HEK293 (cell line): ENCODE data around the gene MACROD1.

Experiments used
- YY2 ChIP-seq: fragments of 450-650 bp; formaldehyde crosslinking; IDR thresholded peaks from 2 replicates; pipeline ENCODE4 v1.5.1; 2016; ENCODE audit warnings: missing biosample characterization, missing genetic modification characterization
- ZBTB7A ChIP-seq: fragments of 450-650 bp; formaldehyde crosslinking; IDR thresholded peaks from 2 replicates; pipeline ENCODE4 v1.5.1; 2016; ENCODE audit warnings: low read depth, missing biosample characterization, missing genetic modification characterization
- ZFP3 ChIP-seq: fragments of 450-650 bp; formaldehyde crosslinking; IDR thresholded peaks from 2 replicates; pipeline ENCODE4 v1.5.1; 2016; ENCODE audit warnings: low read depth, missing biosample characterization, missing genetic modification characterization
- ZNF146 ChIP-seq: fragments of 450-650 bp; formaldehyde crosslinking; IDR thresholded peaks from 2 replicates; pipeline ENCODE4 v1.5.1; 2016; ENCODE audit warnings: missing biosample characterization, missing genetic modification characterization
- ZNF248 ChIP-seq: fragments of 450-650 bp; formaldehyde crosslinking; IDR thresholded peaks from 2 replicates; pipeline ENCODE4 v1.5.1; 2017; ENCODE audit warnings: missing biosample characterization, missing genetic modification characterization
- ZNF324 ChIP-seq: fragments of 450-650 bp; formaldehyde crosslinking; IDR thresholded peaks from 2 replicates; pipeline ENCODE4 v1.5.1; 2016; ENCODE audit warnings: missing biosample characterization, missing genetic modification characterization
- ZNF350 ChIP-seq: fragments of 450-650 bp; formaldehyde crosslinking; IDR thresholded peaks from 2 replicates; pipeline ENCODE4 v1.5.0; 2017; ENCODE audit warnings: missing biosample characterization, mild to moderate bottlenecking, missing genetic modification characterization
- ZNF529 ChIP-seq: fragments of 450-650 bp; formaldehyde crosslinking; IDR thresholded peaks from 2 replicates; pipeline ENCODE4 v1.5.1; 2017; ENCODE audit warnings: missing genetic modification characterization, missing biosample characterization; ENCODE audit not compliant: insufficient replicate concordance
- ZSCAN30 ChIP-seq: fragments of 450-650 bp; IDR thresholded peaks from 2 replicates; pipeline ENCODE4 v1.5.1; 2018; ENCODE audit warnings: missing biosample characterization, mild to moderate bottlenecking, missing genetic modification characterization, moderate library complexity
- TF ChIP-seq, protein P1 (sequence below): fragments of 450-650 bp; formaldehyde crosslinking; IDR thresholded peaks from 2 replicates; pipeline ENCODE4 v1.5.1; 2016; ENCODE audit warnings: missing biosample characterization, missing genetic modification characterization
- TF ChIP-seq, protein P2 (sequence below): fragments of 450-650 bp; formaldehyde crosslinking; IDR thresholded peaks from 2 replicates; pipeline ENCODE4 v1.5.1; 2016; ENCODE audit warnings: missing biosample characterization, missing genetic modification characterization, low read depth
- TF ChIP-seq, protein P3 (sequence below): fragments of 450-650 bp; formaldehyde crosslinking; IDR thresholded peaks from 2 replicates; pipeline ENCODE4 v1.5.1; 2016; ENCODE audit warnings: missing biosample characterization, missing genetic modification characterization
- TF ChIP-seq, protein P4 (sequence below): fragments of 450-650 bp; formaldehyde crosslinking; IDR thresholded peaks from 2 replicates; pipeline ENCODE4 v1.5.1; 2016; ENCODE audit warnings: missing biosample characterization, missing genetic modification characterization

DNA sequence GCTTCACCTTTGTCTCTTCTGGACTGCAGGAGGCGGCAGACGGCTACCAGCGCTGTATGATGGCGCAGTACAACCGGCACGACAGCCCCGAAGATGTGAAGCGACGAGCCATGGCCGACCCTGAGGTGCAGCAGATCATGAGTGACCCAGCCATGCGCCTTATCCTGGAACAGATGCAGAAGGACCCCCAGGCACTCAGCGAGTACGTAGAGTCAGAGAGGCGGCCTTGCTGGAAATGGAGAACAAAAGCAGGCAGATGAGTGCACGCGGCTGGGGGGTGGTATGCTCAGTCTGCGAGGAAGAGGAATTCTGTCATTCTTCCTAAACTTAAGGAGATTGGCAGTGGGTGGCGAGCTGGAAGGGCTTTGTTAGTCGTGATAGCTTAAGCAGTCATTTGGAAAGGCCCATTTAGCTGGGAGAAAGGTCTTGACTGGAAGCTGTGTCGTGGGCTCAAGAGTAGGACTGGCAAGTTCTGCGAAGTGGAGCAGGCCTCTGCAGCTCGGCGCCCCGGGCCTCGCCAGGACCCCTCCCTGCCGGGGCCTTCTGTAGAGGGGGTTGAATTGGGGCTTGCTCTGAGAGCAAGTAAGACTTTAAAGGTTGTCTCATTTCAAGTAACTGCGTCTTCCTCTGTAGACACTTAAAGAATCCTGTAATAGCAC is 37.6 kb upstream of the MACROD1 start:
- no peak for TF ChIP-seq ZNF324 (tag by site-specific recombination)
- TF ChIP-seq ZSCAN30 = no peak
- no peak for TF ChIP-seq ZNF529 (tag by site-specific recombination)
- no peak for TF ChIP-seq ZFP3
- TF ChIP-seq YY2 = no peak
- TF ChIP-seq, protein P1, sequence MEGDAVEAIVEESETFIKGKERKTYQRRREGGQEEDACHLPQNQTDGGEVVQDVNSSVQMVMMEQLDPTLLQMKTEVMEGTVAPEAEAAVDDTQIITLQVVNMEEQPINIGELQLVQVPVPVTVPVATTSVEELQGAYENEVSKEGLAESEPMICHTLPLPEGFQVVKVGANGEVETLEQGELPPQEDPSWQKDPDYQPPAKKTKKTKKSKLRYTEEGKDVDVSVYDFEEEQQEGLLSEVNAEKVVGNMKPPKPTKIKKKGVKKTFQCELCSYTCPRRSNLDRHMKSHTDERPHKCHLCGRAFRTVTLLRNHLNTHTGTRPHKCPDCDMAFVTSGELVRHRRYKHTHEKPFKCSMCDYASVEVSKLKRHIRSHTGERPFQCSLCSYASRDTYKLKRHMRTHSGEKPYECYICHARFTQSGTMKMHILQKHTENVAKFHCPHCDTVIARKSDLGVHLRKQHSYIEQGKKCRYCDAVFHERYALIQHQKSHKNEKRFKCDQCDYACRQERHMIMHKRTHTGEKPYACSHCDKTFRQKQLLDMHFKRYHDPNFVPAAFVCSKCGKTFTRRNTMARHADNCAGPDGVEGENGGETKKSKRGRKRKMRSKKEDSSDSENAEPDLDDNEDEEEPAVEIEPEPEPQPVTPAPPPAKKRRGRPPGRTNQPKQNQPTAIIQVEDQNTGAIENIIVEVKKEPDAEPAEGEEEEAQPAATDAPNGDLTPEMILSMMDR (tag by site-specific recombination) = no peak
- no peak for TF ChIP-seq ZNF146 (tag by site-specific recombination)
- TF ChIP-seq, protein P2, sequence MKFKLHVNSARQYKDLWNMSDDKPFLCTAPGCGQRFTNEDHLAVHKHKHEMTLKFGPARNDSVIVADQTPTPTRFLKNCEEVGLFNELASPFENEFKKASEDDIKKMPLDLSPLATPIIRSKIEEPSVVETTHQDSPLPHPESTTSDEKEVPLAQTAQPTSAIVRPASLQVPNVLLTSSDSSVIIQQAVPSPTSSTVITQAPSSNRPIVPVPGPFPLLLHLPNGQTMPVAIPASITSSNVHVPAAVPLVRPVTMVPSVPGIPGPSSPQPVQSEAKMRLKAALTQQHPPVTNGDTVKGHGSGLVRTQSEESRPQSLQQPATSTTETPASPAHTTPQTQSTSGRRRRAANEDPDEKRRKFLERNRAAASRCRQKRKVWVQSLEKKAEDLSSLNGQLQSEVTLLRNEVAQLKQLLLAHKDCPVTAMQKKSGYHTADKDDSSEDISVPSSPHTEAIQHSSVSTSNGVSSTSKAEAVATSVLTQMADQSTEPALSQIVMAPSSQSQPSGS (tag by site-specific recombination) = no peak
- no peak for TF ChIP-seq ZNF248
- no peak for TF ChIP-seq ZBTB7A (tag by site-specific recombination)
- TF ChIP-seq ZNF350 (tag by site-specific recombination) = no peak
- TF ChIP-seq, protein P3, sequence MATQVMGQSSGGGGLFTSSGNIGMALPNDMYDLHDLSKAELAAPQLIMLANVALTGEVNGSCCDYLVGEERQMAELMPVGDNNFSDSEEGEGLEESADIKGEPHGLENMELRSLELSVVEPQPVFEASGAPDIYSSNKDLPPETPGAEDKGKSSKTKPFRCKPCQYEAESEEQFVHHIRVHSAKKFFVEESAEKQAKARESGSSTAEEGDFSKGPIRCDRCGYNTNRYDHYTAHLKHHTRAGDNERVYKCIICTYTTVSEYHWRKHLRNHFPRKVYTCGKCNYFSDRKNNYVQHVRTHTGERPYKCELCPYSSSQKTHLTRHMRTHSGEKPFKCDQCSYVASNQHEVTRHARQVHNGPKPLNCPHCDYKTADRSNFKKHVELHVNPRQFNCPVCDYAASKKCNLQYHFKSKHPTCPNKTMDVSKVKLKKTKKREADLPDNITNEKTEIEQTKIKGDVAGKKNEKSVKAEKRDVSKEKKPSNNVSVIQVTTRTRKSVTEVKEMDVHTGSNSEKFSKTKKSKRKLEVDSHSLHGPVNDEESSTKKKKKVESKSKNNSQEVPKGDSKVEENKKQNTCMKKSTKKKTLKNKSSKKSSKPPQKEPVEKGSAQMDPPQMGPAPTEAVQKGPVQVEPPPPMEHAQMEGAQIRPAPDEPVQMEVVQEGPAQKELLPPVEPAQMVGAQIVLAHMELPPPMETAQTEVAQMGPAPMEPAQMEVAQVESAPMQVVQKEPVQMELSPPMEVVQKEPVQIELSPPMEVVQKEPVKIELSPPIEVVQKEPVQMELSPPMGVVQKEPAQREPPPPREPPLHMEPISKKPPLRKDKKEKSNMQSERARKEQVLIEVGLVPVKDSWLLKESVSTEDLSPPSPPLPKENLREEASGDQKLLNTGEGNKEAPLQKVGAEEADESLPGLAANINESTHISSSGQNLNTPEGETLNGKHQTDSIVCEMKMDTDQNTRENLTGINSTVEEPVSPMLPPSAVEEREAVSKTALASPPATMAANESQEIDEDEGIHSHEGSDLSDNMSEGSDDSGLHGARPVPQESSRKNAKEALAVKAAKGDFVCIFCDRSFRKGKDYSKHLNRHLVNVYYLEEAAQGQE (tag by site-specific recombination) = no peak
- TF ChIP-seq, protein P4, sequence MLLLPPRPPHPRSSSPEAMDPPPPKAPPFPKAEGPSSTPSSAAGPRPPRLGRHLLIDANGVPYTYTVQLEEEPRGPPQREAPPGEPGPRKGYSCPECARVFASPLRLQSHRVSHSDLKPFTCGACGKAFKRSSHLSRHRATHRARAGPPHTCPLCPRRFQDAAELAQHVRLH (tag by site-specific recombination) = no peak
